T47D (cell line): ENCODE measurements around the gene MLYCD.

Source experiments
- DNase-seq, 2 experiments: peaks; one replicate each; pipeline versions ENCODE4 v3.0.0 to v3.0.0-alpha.2; 2011 to 2012; ENCODE audit warnings: low read depth in 1 of 2, low spot score in 1 of 2
- JUND ChIP-seq: IDR thresholded peaks from 2 replicates; pipeline ENCODE4 v1.6.1; 2012; ENCODE audit warnings: low read depth
- in situ Hi-C: cut with HindIII; loops from 2 replicates; pipeline ENCODE4 v1.10.0; 2016; ENCODE audit warnings: low sequenced_read_pairs, low pct_unique_long_range_greater_than_20kb

Gene MLYCD

DNA sequence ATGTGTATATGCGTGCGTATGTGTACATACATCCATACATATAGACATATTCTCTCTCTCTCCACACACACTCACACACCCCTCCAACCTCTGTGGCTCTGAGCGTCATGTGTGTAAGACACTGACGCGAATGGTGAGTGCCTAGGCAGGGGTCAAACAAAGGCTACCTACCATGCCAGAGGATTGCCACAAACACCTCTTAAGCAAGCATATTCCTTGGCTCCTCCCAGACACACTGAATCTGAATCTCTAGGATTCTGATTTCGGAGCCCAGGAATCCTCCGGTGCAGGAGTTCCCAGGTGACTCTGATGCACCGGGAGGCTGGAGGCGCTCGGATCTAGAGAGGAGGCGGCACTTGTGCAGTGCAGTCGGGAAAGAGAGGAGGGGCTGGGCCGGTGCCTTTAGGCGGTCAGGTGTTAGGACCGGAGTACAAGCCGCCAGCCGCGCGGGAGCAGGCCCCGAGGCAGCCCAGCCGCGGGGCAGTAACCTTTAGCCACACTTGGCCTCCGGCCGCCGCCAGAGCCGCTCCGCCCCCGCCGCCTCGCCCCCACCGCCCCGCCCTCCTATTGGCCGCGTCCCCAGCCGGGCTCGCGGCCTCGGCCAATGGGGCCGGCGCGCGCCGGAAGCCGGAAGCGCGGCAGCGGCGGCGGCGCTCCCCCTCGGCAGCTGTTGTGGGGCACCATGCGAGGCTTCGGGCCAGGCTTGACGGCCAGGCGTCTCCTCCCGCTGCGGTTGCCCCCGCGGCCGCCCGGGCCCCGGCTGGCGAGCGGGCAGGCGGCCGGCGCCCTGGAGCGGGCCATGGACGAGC, at the start of gene MLYCD:
Gene MLYCD (plus strand): TSS at position 653 of the 809 bp plus-strand sequence. CDS start 30 bp downstream, at position 683.
- in situ Hi-C loops = no loop called here
- DNase-seq = peak; percentile 85 to 95
- TF ChIP-seq JUND = no peak

DNA sequence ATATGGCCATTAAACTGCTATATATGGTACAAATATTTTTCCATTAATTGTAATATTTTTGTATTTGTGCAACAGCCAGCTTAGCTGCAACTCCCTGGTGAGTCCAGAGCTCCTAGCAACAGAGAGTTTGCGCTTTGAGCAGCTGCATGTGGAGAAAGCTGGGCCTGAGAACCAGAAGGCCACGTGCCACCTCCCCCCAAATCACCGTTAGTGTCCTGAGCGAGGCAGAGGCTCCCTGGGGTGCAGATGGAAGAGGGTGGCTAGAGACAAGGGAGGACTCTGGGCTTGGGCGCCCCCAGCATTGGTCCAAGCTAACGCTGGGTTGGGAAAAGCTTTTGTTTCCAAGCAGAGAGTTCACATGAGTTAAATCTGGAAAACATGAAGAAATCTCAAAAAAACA, 49.5 kb upstream of the MLYCD start:
- in situ Hi-C loops = no loop called here

DNA sequence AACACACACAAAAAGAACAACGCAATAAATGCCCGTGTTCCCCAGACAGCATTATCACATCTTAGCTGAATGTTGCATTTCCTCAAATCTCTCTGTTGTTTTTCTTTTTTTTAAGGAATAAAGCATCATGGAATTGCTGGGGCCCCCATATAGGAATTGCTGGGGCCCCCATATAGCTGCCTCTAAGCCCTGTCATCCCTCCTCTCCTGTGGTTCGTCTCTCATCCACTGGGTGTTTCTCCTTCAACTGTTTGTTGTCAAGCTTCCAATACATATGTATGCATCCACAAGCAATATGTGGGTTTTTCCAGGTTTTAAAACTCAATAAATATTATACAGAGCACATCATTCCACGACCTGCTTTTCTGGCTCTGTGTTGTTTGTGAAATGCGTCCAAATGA, 48.0 kb upstream of the MLYCD start:
- no peak for DNase-seq
- in situ Hi-C loops = no loop called here
- no peak for TF ChIP-seq JUND

More for the DNA sequence above, 49.5 kb upstream of the MLYCD start:
- TF ChIP-seq JUND = no peak
- DNase-seq = no peak

DNA sequence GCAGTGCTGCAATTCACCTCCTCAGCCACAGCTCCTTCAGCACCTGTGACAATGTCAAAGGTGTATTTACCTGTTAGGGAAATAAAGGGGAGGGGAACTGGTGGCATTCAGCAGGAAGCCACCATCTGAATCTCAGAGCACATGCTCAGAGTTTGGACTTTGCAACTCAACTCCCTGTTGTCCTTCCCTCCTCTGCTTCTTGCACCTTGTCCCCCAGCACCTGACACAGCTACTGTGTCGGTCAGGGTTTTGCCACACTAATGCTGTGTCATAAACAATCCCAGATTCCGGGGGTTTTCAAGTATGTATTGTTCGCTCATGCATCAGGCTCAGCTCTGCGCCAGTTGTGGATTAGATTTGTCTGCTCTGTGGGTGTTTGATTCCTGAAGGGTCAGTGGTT, 47.4 kb upstream of the MLYCD start:
- in situ Hi-C loops = no loop called here
- no peak for TF ChIP-seq JUND
- no peak for DNase-seq

DNA sequence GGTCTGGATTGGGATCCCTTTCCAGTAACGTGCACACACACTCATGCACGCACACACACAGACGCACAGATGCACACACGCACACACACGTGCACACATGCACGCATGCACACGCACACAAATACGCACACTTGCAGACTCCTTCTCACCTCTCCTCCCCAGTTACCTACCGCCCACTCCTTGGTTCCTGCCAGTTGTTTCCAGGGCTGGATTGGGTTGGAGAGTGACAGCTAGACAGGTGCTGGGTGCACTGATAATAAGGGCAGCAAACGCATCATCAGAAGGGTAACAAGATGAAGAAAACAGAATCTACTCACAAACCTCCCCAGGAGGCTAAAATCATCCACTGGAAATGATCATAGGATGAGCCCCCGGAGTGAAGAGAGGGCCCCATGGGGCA, 46.1 kb upstream of the MLYCD start:
- DNase-seq = no peak
- TF ChIP-seq JUND = no peak
- in situ Hi-C loops = no loop called here

DNA sequence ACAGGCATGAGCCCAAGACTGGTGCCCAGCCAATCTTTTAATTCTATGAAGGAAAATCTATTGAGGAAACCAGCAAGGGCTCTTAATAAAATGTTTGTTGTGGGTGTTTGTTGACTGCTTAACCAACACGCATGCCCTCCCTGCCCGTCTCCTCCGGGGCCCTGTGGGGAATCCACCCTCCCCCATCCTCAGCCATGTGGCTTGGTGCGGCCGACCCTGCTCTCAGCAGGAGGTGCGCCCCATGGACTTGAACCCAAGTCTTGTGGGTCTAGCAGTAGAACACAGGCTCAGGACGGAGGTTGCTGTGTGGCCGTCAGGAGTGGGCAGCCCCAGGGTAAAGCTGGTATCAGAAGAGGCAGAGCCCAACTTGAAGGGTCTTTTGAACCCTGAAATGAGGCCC, 45.1 kb upstream of the MLYCD start:
- DNase-seq = no peak
- no peak for TF ChIP-seq JUND
- in situ Hi-C loops = no loop called here

DNA sequence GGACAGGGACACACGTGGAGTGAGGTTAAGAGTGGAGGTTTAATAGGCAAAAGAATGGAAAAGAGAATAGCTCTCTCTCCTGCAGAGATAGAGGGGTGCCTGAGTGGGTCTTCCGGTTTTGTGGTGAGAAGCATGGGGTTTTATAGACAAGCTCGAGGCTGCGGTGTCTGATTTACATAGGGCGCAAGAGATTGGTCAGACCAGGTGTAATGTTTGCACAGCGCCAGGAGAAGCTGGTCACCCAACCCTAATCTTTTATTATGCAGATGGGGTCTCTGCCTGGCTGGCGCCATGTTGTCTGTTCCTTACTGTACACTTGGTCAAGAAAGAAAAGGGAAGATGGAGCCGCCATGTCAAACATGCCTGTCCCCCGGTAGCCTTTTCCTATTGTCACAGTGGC, 44.5 kb upstream of the MLYCD start:
- in situ Hi-C loops = no loop called here
- no peak for DNase-seq
- no peak for TF ChIP-seq JUND

DNA sequence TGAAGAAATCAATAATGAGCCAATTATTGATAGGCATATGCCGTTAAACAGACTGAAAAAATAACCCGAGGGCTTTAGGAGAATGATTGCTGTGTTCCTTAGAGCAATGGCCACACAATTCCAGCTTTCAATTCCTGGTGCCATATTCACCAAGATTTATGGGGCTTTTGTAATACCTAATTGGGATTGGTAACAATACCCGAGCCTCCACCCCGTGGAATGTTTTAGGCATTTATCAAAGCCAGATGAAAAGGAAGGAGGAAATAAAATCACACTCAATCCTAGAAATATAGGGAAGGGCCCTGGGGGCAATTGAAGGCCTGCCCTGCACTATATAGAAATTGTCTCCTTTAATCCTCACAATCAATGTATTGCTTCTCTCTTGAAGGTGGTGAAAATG, 42.1 kb upstream of the MLYCD start:
- in situ Hi-C loops = no loop called here
- TF ChIP-seq JUND = no peak
- DNase-seq = no peak

DNA sequence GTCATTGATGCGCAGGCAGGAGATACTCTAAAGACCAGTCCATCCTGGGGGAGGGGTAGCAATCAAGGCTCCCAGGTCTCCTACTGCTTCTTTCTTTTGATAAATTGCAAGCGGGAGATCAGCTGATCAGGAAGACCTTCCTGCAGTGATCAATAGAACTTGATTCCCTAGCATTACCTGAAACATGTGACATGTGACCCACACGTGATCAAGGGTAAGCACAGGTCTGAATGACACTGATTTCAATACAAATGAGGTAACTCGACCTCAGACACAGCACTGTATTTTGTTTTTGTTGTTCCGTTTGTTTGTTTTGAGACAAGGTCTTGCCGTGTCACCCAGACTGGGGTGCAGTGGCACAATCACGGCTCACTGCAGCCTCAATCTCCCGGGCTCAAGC, 39.6 kb upstream of the MLYCD start:
- TF ChIP-seq JUND = no peak
- DNase-seq = no peak
- in situ Hi-C loops = no loop called here

DNA sequence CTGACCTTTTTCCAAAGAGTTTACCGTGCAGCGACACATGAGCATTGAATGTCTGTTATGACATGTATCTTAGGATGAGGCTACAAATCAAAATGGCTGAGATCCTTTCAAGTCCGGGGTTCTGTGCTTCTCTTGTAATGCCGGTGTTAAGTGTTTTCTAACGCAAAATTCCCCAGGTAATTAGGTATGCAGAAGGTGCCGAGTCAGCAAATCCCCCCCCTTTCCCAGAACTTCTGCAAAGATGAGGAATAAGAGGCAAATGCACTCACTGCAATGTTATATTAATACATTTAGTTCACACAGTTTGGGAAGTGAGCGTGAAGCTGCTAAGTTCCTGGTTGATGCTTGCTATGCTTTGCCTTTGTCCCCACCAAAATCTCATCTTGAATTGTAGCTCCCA, 36.3 kb upstream of the MLYCD start:
- DNase-seq = no peak
- no peak for TF ChIP-seq JUND
- in situ Hi-C loops = no loop called here

DNA sequence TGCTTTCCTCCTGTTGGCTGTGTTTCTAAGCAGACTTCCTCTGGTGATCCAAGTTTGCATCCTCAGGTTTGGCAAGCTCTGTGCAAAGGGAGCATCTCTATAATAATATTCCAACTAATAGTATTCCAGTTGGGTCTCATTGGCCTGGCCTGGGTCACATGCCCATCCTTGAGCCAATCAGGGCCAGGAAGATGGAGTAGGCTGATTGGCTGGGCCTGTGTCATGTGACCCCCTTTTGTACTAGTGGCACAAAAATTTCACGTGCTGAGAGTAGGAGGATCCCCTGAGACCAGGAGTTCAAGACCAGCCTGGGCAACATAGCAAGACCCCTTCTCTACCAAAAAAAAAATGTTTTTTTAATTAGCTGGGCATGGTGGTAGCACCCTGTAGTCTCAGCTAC, 35.2 kb upstream of the MLYCD start:
- in situ Hi-C loops = no loop called here
- no peak for DNase-seq
- TF ChIP-seq JUND = no peak

DNA sequence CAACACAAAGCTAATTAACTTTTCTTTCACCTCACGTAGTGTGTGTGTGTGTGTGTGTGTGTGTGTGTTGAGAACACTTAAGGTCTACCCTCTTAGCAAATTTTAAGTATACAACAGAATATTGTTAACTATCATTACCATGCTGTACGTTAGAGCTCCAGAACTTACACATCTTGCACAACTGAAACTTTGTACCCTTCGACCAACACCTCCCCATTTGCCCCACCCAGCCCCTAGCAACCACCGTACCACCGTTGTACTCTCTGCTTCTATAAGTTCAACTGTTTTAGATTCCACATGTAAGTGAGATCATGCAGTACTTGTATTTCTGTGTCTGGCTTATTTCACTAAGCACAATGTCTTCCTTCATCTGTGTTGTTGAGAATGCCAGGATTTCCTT, 28.1 kb upstream of the MLYCD start:
- no peak for TF ChIP-seq JUND
- DNase-seq = no peak
- in situ Hi-C loops = no loop called here

DNA sequence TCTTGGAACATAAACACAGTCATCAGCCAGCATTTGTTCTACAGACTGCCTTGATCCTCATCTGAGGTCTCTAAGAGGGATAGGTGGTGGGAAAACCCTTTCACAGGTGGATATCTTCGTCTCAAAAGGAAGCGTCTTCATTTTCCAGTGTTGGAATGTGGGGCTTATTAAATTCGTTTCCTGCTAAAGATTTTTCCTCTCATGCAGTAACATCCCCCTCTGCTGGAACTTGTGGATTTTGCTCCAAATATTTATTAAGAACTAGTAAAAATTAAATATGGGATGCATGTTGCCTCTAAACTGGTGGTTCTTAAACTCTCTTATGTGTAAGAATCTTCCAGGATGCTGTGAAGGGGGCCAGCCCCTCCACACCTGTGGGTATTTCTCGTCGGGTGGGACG, 20.1 kb upstream of the MLYCD start:
- peak in 1 of 2 experiments; percentile 89 for DNase-seq
- in situ Hi-C loops = no loop called here
- TF ChIP-seq JUND = no peak
